ENCODE measurements around the gene CTAG1B.
"Not testable (repeated sequence)": the region's sequence is repeated elsewhere in the genome, so short reads cannot be mapped to it uniquely, and the experiment has no call there.

DNA sequence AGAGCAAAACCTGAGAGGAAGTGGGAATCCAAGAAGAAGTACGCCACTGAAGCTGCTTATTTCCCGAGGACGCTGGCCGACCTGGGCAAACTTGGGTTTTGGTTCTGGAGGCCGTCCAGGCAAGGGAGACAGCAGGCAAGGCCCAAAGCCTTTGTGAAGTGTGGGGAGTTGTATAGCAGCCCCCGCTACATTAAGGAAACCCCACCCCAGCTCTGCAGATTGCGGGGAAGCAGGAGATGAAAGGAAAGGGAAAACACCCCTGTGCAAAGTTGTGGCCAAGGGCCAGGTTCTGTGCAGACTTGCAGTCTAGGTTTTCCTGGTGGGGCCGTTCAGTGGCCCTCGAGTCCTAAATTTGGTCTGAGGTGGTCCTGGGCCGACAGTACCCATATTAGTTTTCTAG lies 46.0 kb downstream of the CTAG1B start:
- TF ChIP-seq, protein P1, sequence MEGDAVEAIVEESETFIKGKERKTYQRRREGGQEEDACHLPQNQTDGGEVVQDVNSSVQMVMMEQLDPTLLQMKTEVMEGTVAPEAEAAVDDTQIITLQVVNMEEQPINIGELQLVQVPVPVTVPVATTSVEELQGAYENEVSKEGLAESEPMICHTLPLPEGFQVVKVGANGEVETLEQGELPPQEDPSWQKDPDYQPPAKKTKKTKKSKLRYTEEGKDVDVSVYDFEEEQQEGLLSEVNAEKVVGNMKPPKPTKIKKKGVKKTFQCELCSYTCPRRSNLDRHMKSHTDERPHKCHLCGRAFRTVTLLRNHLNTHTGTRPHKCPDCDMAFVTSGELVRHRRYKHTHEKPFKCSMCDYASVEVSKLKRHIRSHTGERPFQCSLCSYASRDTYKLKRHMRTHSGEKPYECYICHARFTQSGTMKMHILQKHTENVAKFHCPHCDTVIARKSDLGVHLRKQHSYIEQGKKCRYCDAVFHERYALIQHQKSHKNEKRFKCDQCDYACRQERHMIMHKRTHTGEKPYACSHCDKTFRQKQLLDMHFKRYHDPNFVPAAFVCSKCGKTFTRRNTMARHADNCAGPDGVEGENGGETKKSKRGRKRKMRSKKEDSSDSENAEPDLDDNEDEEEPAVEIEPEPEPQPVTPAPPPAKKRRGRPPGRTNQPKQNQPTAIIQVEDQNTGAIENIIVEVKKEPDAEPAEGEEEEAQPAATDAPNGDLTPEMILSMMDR (IDR thresholded peaks at IDR 0.05): not testable (repeated sequence)
- TF ChIP-seq POLR2A (IDR thresholded peaks at IDR 0.05); POLR2AphosphoS5 (IDR thresholded peaks at IDR 0.05; ENCODE audit: insufficient read depth in 1 of 2, low read depth in 1 of 2): not testable (repeated sequence)

Measured in vagina (tissue), 2 donors.